Type B pancreatic cell (in vitro differentiated cells): ENCODE results near the gene SMAP1. TPM values are rescaled to one million over a fixed set of nuclear protein-coding genes. Genes with fewer than 3 reads are reported as not detected.
A peak's percentile ranks its signal among the peaks of the same experiment; 100 is the strongest.

ENCODE experiments used
- DNase-seq: peaks from one replicate; pipeline ENCODE4 v3.0.0; 2021; ENCODE audit warnings: mixed read lengths; ENCODE audit not compliant: unreplicated experiment; ENCODE audit errors: extremely low spot score
- H3K27ac Mint-ChIP-seq: 2 replicates; pipeline ENCODE4 v1.8.0; 2021; ENCODE audit warnings: mild to moderate bottlenecking, mixed read lengths
- H3K27me3 Mint-ChIP-seq: 2 replicates; pipeline ENCODE4 v1.8.0; 2021; ENCODE audit warnings: mixed read lengths
- H3K36me3 Mint-ChIP-seq: 2 replicates; pipeline ENCODE4 v1.8.0; 2021; ENCODE audit warnings: mixed read lengths
- H3K4me1 Mint-ChIP-seq: one replicate; pipeline ENCODE4 v1.8.0; 2021; ENCODE audit warnings: mixed read lengths; ENCODE audit not compliant: unreplicated experiment
- H3K4me3 Mint-ChIP-seq: 2 replicates; pipeline ENCODE4 v1.8.0; 2021; ENCODE audit warnings: mild to moderate bottlenecking, mixed read lengths
- H3K9me3 Mint-ChIP-seq: 2 replicates; pipeline ENCODE4 v1.8.0; 2021; ENCODE audit warnings: mixed read lengths
- CTCF ChIP-seq: fragments of 200-600 bp; sonication (generic); conservative IDR thresholded peaks from 2 replicates; pipeline ENCODE4 v1.5.0; 2021; ENCODE audit warnings: antibody characterized with exemption, mild to moderate bottlenecking
- total RNA-seq: library from RNA; stranded (reverse); gene quantifications from 2 replicates; pipeline ENCODE4 v1.2.1, GENCODE V29; 2021; ENCODE audit warnings: low replicate concordance

The SMAP1 gene
- total RNA-seq, 1 donor from 2014 or later = 22.8 TPM

GRCh38 chr6:70700922-70701876, 33.5 kb downstream of the SMAP1 start:
- Mint-ChIP-seq H3K27ac (no peak overlapping the region), H3K4me1 (no peaks in the 10 kb centered on the region), H3K36me3 (peaks cover 8% of the 10 kb centered on the region), H3K9me3 (no peaks in the 10 kb centered on the region), H3K4me3 (no peak overlapping the region), H3K27me3 (no peaks in the 10 kb centered on the region)
- TF ChIP-seq CTCF = no peak
- no peak for DNase-seq

- no peak for TF ChIP-seq CTCF
- H3K4me3 Mint-ChIP-seq = no peak overlapping the region
- no peaks in the 10 kb centered on the region for H3K27me3 Mint-ChIP-seq
- no peak for DNase-seq
- peaks cover 5% of the 10 kb centered on the region for H3K4me1 Mint-ChIP-seq
- no peak overlapping the region for H3K27ac Mint-ChIP-seq
- no peaks in the 10 kb centered on the region for H3K9me3 Mint-ChIP-seq
- peaks cover 4% of the 10 kb centered on the region for H3K36me3 Mint-ChIP-seq
These were observed 38.1 kb downstream of the SMAP1 start for GRCh38 chr6:70705772-70706171.

- no peak overlapping the region for H3K27ac Mint-ChIP-seq
- no peaks in the 10 kb centered on the region for H3K9me3 Mint-ChIP-seq
- peaks cover 5% of the 10 kb centered on the region for H3K4me1 Mint-ChIP-seq
- DNase-seq = no peak
- peak; percentile 91 for TF ChIP-seq CTCF
- no peaks in the 10 kb centered on the region for H3K27me3 Mint-ChIP-seq
- H3K36me3 Mint-ChIP-seq = peaks cover 2% of the 10 kb centered on the region
- no peak overlapping the region for H3K4me3 Mint-ChIP-seq
These were observed 38.9 kb downstream of the SMAP1 start for GRCh38 chr6:70706491-70707123.

GRCh38 chr6:70707893-70708292, 40.2 kb downstream of the SMAP1 start:
- no peak overlapping the region for H3K4me3 Mint-ChIP-seq
- H3K4me1 Mint-ChIP-seq = peaks cover 5% of the 10 kb centered on the region
- no peak for DNase-seq
- no peaks in the 10 kb centered on the region for H3K9me3 Mint-ChIP-seq
- no peaks in the 10 kb centered on the region for H3K27me3 Mint-ChIP-seq
- H3K36me3 Mint-ChIP-seq = no peaks in the 10 kb centered on the region
- no peak for TF ChIP-seq CTCF
- H3K27ac Mint-ChIP-seq = no peak overlapping the region

GRCh38 chr6:70708448-70708847, 40.8 kb downstream of the SMAP1 start:
- Mint-ChIP-seq H3K36me3 (peaks cover 4% of the 10 kb centered on the region), H3K9me3 (peaks cover 5% of the 10 kb centered on the region), H3K27me3 (no peaks in the 10 kb centered on the region), H3K27ac (no peak overlapping the region), H3K4me3 (no peak overlapping the region), H3K4me1 (peaks cover 5% of the 10 kb centered on the region)
- no peak for TF ChIP-seq CTCF
- DNase-seq = no peak
